A673 (cell line): Measurements from ENCODE around the gene PLAAT4.

ENCODE experiments used
- CTCF ChIP-seq: fragments of 300-800, 200-600 bp; sonication (generic); conservative IDR thresholded peaks from 2 replicates; pipeline ENCODE4 v1.5.1; 2017; ENCODE audit warnings: low read depth, mild to moderate bottlenecking, antibody characterized with exemption, low read length, moderate library complexity, mixed read lengths
- EZH2 ChIP-seq: fragments of 200-600 bp; sonication (generic); IDR thresholded peaks from 2 replicates; pipeline ENCODE4 v1.6.1; 2017; ENCODE audit warnings: borderline replicate concordance, low read depth, mild to moderate bottlenecking, mixed read lengths, antibody characterized with exemption, low read length; ENCODE audit not compliant: poor library complexity, severe bottlenecking

- TF ChIP-seq CTCF = no peak
- no peak for TF ChIP-seq EZH2
Measured at GRCh38 chr11:63586451-63587166, 50.0 kb downstream of the PLAAT4 start.
